ENCODE data around the gene NUF2.

- TF ChIP-seq, protein P1, sequence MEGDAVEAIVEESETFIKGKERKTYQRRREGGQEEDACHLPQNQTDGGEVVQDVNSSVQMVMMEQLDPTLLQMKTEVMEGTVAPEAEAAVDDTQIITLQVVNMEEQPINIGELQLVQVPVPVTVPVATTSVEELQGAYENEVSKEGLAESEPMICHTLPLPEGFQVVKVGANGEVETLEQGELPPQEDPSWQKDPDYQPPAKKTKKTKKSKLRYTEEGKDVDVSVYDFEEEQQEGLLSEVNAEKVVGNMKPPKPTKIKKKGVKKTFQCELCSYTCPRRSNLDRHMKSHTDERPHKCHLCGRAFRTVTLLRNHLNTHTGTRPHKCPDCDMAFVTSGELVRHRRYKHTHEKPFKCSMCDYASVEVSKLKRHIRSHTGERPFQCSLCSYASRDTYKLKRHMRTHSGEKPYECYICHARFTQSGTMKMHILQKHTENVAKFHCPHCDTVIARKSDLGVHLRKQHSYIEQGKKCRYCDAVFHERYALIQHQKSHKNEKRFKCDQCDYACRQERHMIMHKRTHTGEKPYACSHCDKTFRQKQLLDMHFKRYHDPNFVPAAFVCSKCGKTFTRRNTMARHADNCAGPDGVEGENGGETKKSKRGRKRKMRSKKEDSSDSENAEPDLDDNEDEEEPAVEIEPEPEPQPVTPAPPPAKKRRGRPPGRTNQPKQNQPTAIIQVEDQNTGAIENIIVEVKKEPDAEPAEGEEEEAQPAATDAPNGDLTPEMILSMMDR (IDR thresholded peaks at IDR 0.05), result no peak
- no peak for TF ChIP-seq POLR2A (IDR thresholded peaks at IDR 0.05)
Observed at GRCh38 chr1:163275222-163275621, 46.5 kb upstream of the NUF2 start.
